Thyroid gland (tissue), 4 donors: ENCODE measurements around the gene ADAMTS15. TPM values are rescaled to one million over a fixed set of nuclear protein-coding genes. Genes with fewer than 3 reads are reported as not detected.

Source experiments
- DNase-seq, 2 donors: peaks; one replicate each; pipeline ENCODE4 v3.0.0-alpha.2; 2019
- H3K27ac ChIP-seq, 3 donors: fragments of 200-600 bp; sonication (generic); 1 replicate in 2 of 3; 2 replicates in 1 of 3; pipeline ENCODE4 v1.5.1; 2016 to 2019; ENCODE audit warnings: mild to moderate bottlenecking in 1 of 3, moderate library complexity in 1 of 3
- H3K27me3 ChIP-seq: fragments of 200-600 bp; sonication (generic); one replicate; pipeline ENCODE4 v1.5.1; 2019
- H3K36me3 ChIP-seq, 2 donors: fragments of 200-600 bp; sonication (generic); one replicate each; pipeline ENCODE4 v1.5.1; 2016 to 2019
- H3K4me1 ChIP-seq, 2 donors: fragments of 200-600 bp; sonication (generic); one replicate each; pipeline ENCODE4 v1.5.1; 2017 to 2019
- H3K4me3 ChIP-seq, 3 donors: fragments of 200-600 bp; sonication (generic); replicated peaks in 1 of 3; 1 replicate in 2 of 3; 2 replicates in 1 of 3; pipeline ENCODE4 v1.5.1; 2016; ENCODE audit warnings: mild to moderate bottlenecking in 1 of 3
- H3K9me3 ChIP-seq: fragments of 200-600 bp; sonication (generic); one replicate; pipeline ENCODE4 v1.5.1; 2017
- POLR2A ChIP-seq, 2 donors: fragments of 450-650 bp; IDR thresholded peaks; one replicate each; pipeline ENCODE4 v1.6.1; 2017; ENCODE audit warnings: antibody characterized with exemption in 2 of 2, mild to moderate bottlenecking in 2 of 2, moderate library complexity in 1 of 2
- WGBS, 2 donors: methylation state at CpG; one replicate each; pipeline ENCODE4 v1.1.5; 2017; 5-methylcytosine and 5-hydroxymethylcytosine counted together
- intact Hi-C: fragments of 100-400 bp; cut with DNase I; formaldehyde crosslinking; loops from one replicate; pipeline ENCODE4 v1.15.1; 2023
- total RNA-seq, 4 donors: library from RNA; depleted of rRNA; stranded (reverse); fragments of >200 nt; gene quantifications; one replicate each; pipeline ENCODE4 v1.2.3, GENCODE V29; 2016
- TF ChIP-seq, protein P1 (sequence below), 6 experiments: fragments of 200-600 bp in 3 of 6; fragments of 450-650 bp in 3 of 6; sonication (generic) in 3 of 6; IDR thresholded peaks; one replicate each; pipeline ENCODE4 v1.5.1; 2016 to 2019; ENCODE audit warnings: antibody characterized with exemption in 6 of 6, mild to moderate bottlenecking in 2 of 6, inconsistent platforms in 1 of 6, moderate library complexity in 1 of 6

The ADAMTS15 gene
- total RNA-seq, 4 donors from 2014 or later: 11.2 to 29.2 (median 23.5) TPM

GRCh38 chr11:130418210-130418609, 30.2 kb upstream of the ADAMTS15 start:
- Histone ChIP-seq H3K27ac (no peak overlapping the region), H3K9me3 (no peaks in the 10 kb centered on the region), H3K27me3 (no peaks in the 10 kb centered on the region), H3K36me3 (no peaks in the 10 kb centered on the region), H3K4me3 (no peak overlapping the region), H3K4me1 (peaks cover 0 to 3% of the 10 kb centered on the region in 2 donors)
- no peak for DNase-seq
- WGBS, 2 donors: 92 to 95% methylated on average over 5 of the region's 5 CpGs
- TF ChIP-seq, protein P1, sequence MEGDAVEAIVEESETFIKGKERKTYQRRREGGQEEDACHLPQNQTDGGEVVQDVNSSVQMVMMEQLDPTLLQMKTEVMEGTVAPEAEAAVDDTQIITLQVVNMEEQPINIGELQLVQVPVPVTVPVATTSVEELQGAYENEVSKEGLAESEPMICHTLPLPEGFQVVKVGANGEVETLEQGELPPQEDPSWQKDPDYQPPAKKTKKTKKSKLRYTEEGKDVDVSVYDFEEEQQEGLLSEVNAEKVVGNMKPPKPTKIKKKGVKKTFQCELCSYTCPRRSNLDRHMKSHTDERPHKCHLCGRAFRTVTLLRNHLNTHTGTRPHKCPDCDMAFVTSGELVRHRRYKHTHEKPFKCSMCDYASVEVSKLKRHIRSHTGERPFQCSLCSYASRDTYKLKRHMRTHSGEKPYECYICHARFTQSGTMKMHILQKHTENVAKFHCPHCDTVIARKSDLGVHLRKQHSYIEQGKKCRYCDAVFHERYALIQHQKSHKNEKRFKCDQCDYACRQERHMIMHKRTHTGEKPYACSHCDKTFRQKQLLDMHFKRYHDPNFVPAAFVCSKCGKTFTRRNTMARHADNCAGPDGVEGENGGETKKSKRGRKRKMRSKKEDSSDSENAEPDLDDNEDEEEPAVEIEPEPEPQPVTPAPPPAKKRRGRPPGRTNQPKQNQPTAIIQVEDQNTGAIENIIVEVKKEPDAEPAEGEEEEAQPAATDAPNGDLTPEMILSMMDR (IDR thresholded peaks at IDR 0.05): no peak
- TF ChIP-seq POLR2A (IDR thresholded peaks at IDR 0.05): no peak
- intact Hi-C loops: no loop called here

- no peak overlapping the region for H3K4me3 ChIP-seq
- TF ChIP-seq, protein P1 (IDR thresholded peaks at IDR 0.05): no peak
- no peak for TF ChIP-seq POLR2A (IDR thresholded peaks at IDR 0.05)
- no peaks in the 10 kb centered on the region for H3K27me3 ChIP-seq
- H3K36me3 ChIP-seq: no peaks in the 10 kb centered on the region
- peaks cover 0 to 3% of the 10 kb centered on the region in 2 donors for H3K4me1 ChIP-seq
- H3K27ac ChIP-seq: no peak overlapping the region
- H3K9me3 ChIP-seq: no peaks in the 10 kb centered on the region
- 74 to 86% methylated on average over 12 of the region's 12 CpGs for WGBS, 2 donors
- intact Hi-C loops: no loop called here
- DNase-seq: no peak
Observed at GRCh38 chr11:130418756-130419155, 29.7 kb upstream of the ADAMTS15 start.

DNA sequence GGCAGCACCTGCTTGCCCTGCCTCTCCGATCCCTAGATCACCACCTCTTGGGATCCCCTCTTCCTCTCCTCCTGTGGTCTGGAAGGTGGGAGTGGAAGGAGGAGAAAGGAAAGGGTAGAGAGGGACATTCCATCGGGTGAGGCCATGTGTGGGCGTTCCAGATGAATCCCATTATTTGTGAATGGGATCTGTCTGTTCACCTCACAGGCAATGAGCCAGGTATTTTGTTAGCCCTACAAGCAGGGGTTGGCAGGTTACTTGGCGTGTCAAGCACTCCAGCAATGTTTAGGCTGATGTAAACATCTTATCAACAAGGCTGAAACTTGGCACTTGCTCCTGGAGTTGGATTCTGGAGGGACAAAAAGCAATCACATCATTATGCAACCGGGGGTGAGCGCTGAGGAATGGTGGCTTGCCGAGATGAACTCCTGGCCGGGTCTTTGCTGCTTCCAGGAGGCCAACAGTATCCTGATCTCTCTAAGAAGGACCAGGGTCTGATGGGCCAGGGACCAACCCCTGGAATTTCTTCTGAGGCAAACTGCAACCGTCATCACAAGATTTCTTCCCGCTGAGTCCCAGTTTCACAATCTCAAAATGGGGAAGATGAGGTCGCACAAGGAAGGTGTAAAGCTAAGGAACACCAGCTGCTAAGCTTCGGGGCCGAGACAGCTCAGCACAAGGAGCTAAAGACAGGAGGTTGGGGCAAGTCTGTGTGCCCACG, 27.8 kb upstream of the ADAMTS15 start:
- Histone ChIP-seq H3K9me3 (no peaks in the 10 kb centered on the region), H3K4me1 (peaks cover 0 to 3% of the 10 kb centered on the region in 2 donors), H3K4me3 (no peak overlapping the region), H3K27me3 (no peaks in the 10 kb centered on the region), H3K27ac (no peak overlapping the region), H3K36me3 (no peaks in the 10 kb centered on the region)
- no peak for TF ChIP-seq POLR2A (IDR thresholded peaks at IDR 0.05)
- TF ChIP-seq, protein P1 (IDR thresholded peaks at IDR 0.05): no peak
- intact Hi-C loops: loop anchor here (10.0 kb wide), 1 partner anchor 206 kb away; no protein-coding TSS in a partner anchor
- 68 to 70% methylated on average over 10 to 14 of the region's 14 CpGs for WGBS, 2 donors
- DNase-seq: no peak

DNA sequence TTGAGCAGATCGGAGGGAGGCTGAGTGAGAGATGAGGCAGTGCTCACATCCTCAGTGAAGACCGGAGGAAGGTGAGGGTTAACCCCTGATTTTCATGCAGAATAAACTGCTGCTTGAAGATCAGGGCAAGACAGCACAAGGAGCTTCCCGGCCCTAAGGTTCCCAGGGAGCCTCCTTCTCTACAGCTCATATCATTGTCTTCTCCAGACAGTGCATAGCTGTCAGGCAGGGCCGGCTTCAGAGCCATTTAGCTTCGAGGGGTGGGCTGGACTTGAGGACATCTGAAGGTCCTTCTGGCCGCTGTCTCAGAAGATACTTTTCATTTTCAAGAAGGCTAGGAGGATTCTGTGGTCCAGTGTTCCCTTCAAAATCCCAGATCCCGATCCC, 27.3 kb upstream of the ADAMTS15 start:
- Histone ChIP-seq H3K27me3 (no peaks in the 10 kb centered on the region), H3K9me3 (no peaks in the 10 kb centered on the region), H3K27ac (no peak overlapping the region), H3K4me1 (no peaks in the 10 kb centered on the region), H3K36me3 (no peaks in the 10 kb centered on the region), H3K4me3 (no peak overlapping the region)
- no peak for TF ChIP-seq POLR2A (IDR thresholded peaks at IDR 0.05)
- TF ChIP-seq, protein P1 (IDR thresholded peaks at IDR 0.05): no peak
- no peak for DNase-seq
- intact Hi-C loops: loop anchor here (10.0 kb wide), 1 partner anchor 206 kb away; no protein-coding TSS in a partner anchor
- WGBS, 2 donors: 85 to 92% methylated on average over 7 of the region's 7 CpGs

GRCh38 chr11:130421697-130422096, 26.7 kb upstream of the ADAMTS15 start:
- H3K4me1 ChIP-seq: peaks cover 0 to 4% of the 10 kb centered on the region in 2 donors
- no peaks in the 10 kb centered on the region for H3K27me3 ChIP-seq
- no peaks in the 10 kb centered on the region for H3K36me3 ChIP-seq
- no peak for TF ChIP-seq POLR2A (IDR thresholded peaks at IDR 0.05)
- TF ChIP-seq, protein P1 (IDR thresholded peaks at IDR 0.05): no peak
- H3K27ac ChIP-seq: no peak overlapping the region
- no peak overlapping the region for H3K4me3 ChIP-seq
- DNase-seq: no peak
- intact Hi-C loops: loop anchor here (10.0 kb wide), 1 partner anchor 207 kb away; no protein-coding TSS in a partner anchor
- WGBS, 2 donors: 83 to 89% methylated on average over 5 to 8 of the region's 8 CpGs
- H3K9me3 ChIP-seq: no peaks in the 10 kb centered on the region
